Activated B cell treated with CpG ODN at 0.5 μM for 24 hours (primary cell): Measurements from ENCODE around the gene TEFM. TPM values are rescaled to one million over a fixed set of nuclear protein-coding genes. Genes with fewer than 3 reads are reported as not detected.

Experiments
- ATAC-seq: fragments of 200-7000 bp; cut with Tn5 transposase; one replicate; pipeline ENCODE4 v1.10.0; 2021; ENCODE audit warnings: low read depth, mild to moderate bottlenecking, moderate library complexity
- CTCF ChIA-PET: fragments of 350-600 bp; sonication (Branson Sonifier 250); formaldehyde crosslinking; loops from one replicate; lab custom pipeline; 2021; ENCODE audit warnings: antibody characterized with exemption; lab: Charles Lee
- POLR2A ChIA-PET: fragments of 350-600 bp; sonication (Branson Sonifier 250); formaldehyde crosslinking; loops from one replicate; lab custom pipeline; 2021; ENCODE audit warnings: antibody characterized with exemption; lab: Charles Lee
- DNase-seq: peaks from one replicate; pipeline ENCODE4 v3.0.0; 2022
- H3K27ac Mint-ChIP-seq: one replicate; pipeline ENCODE4 v1.8.0; 2020; ENCODE audit warnings: mixed read lengths
- H3K27me3 Mint-ChIP-seq: one replicate; pipeline ENCODE4 v1.8.0; 2021; ENCODE audit warnings: mixed read lengths
- H3K36me3 Mint-ChIP-seq: one replicate; pipeline ENCODE4 v1.8.0; 2021; ENCODE audit warnings: low read depth, mixed read lengths
- H3K4me1 Mint-ChIP-seq: one replicate; pipeline ENCODE4 v1.8.0; 2021; ENCODE audit warnings: mixed read lengths
- H3K4me3 Mint-ChIP-seq: one replicate; pipeline ENCODE4 v1.8.0; 2020; ENCODE audit warnings: mild to moderate bottlenecking, mixed read lengths
- H3K9me3 Mint-ChIP-seq: one replicate; pipeline ENCODE4 v1.8.0; 2020; ENCODE audit warnings: mixed read lengths
- CTCF ChIP-seq: fragments of 200-600 bp; IDR thresholded peaks from one replicate; pipeline ENCODE4 v1.8.0; 2022; ENCODE audit warnings: antibody characterized with exemption, mild to moderate bottlenecking
- intact Hi-C: fragments of 100-400 bp; cut with micrococcal nuclease; formaldehyde crosslinking; loops from one replicate; pipeline ENCODE4 v1.15.1; 2024
- total RNA-seq: library from RNA; stranded (reverse); gene quantifications from 2 replicates; pipeline ENCODE4 v1.2.3, GENCODE V29; 2022

The TEFM gene
- total RNA-seq, 1 donor from 2014 or later = 23.0 TPM

- no peak for TF ChIP-seq CTCF
- intact Hi-C loops = no loop called here
- DNase-seq (no peak), ATAC-seq (no peak)
- no peaks in the 10 kb centered on the region for H3K9me3 Mint-ChIP-seq
- H3K4me3 Mint-ChIP-seq = no peak overlapping the region
- H3K27me3 Mint-ChIP-seq = peaks cover 1% of the 10 kb centered on the region
- peaks cover 18% of the 10 kb centered on the region for H3K36me3 Mint-ChIP-seq
- peaks cover 14% of the 10 kb centered on the region for H3K4me1 Mint-ChIP-seq
- ChIA-PET CTCF (no interaction called here), POLR2A (no interaction called here)
- H3K27ac Mint-ChIP-seq = no peak overlapping the region
These were observed 20.5 kb upstream of the TEFM start for GRCh38 chr17:30926516-30926915.

GRCh38 chr17:30924341-30924740, 18.3 kb upstream of the TEFM start:
- DNase-seq (no peak), ATAC-seq (no peak)
- ChIA-PET CTCF (no interaction called here), POLR2A (interaction anchor here (0.7 to 4.0 kb wide), 3 partner anchors 26 to 47 kb away, joined by 3 to 44 read pairs (median 3); partner anchors contain the start of gene RNF135)
- TF ChIP-seq CTCF = no peak
- peaks cover 26% of the 10 kb centered on the region for H3K4me1 Mint-ChIP-seq
- no peak overlapping the region for H3K4me3 Mint-ChIP-seq
- intact Hi-C loops = loop anchor here (5.0 kb wide), 1 partner anchor 83 kb away; no protein-coding TSS in a partner anchor
- no peak overlapping the region for H3K27ac Mint-ChIP-seq
- no peaks in the 10 kb centered on the region for H3K9me3 Mint-ChIP-seq
- H3K27me3 Mint-ChIP-seq = peaks cover 1% of the 10 kb centered on the region
- H3K36me3 Mint-ChIP-seq = peaks cover 11% of the 10 kb centered on the region

- intact Hi-C loops = loop anchor here (1.0 to 5.0 kb wide), 3 partner anchors 39 to 85 kb away; no protein-coding TSS in a partner anchor
- ATAC-seq (peak; percentile 46), DNase-seq (peak; percentile 48)
- peaks cover 10% of the 10 kb centered on the region for H3K36me3 Mint-ChIP-seq
- H3K27me3 Mint-ChIP-seq = peaks cover 1% of the 10 kb centered on the region
- ChIA-PET CTCF (no interaction called here), POLR2A (interaction anchor here (0.6 to 4.0 kb wide), 10 partner anchors 9 to 415 kb away, joined by 3 to 44 read pairs (median 5); partner anchors contain the start of gene RNF135)
- no peaks in the 10 kb centered on the region for H3K9me3 Mint-ChIP-seq
- H3K4me3 Mint-ChIP-seq = peak overlapping the region; percentile 88
- TF ChIP-seq CTCF = no peak
- H3K4me1 Mint-ChIP-seq = peaks cover 26% of the 10 kb centered on the region
- H3K27ac Mint-ChIP-seq = peak overlapping the region; percentile 61
These were observed 16.4 kb upstream of the TEFM start for GRCh38 chr17:30922235-30923030.

- ChIA-PET CTCF (no interaction called here), POLR2A (interaction anchor here (0.9 to 4.0 kb wide), 8 partner anchors 10 to 87 kb away, joined by 3 to 44 read pairs (median 10); partner anchors contain the start of gene RNF135)
- DNase-seq (peak; percentile 53), ATAC-seq (peak; percentile 73)
- TF ChIP-seq CTCF = no peak
- Mint-ChIP-seq H3K4me1 (peaks cover 23% of the 10 kb centered on the region), H3K27ac (peak within 1 kb of the TSS; percentile 77), H3K4me3 (peak within 1 kb of the TSS; percentile 93), H3K9me3 (no peaks in the 10 kb centered on the region), H3K27me3 (peaks cover 1% of the 10 kb centered on the region), H3K36me3 (peaks cover 5% of the 10 kb centered on the region)
- intact Hi-C loops = loop anchor here (1.0 to 5.0 kb wide), 5 partner anchors 15 to 91 kb away; partner anchors contain the start of genes ATAD5 and TEFM
These were observed 15.6 kb upstream of the TEFM start, which contains the start of gene ADAP2 for GRCh38 chr17:30921544-30922196. Gene ADAP2 (plus strand): TSS chr17:30921945. CDS start chr17:30922015, 70 bp downstream.
